KMS-11 (cell line): ENCODE data around the gene TPRG1.

Source experiments
- H2AFZ ChIP-seq: fragments of 200-600 bp; sonication (generic); 2 replicates; pipeline ENCODE4 v1.6.1; 2016; ENCODE audit warnings: antibody characterized with exemption, mixed run types, low read depth
- H3K27ac ChIP-seq: fragments of 200-600 bp; sonication (generic); 2 replicates; pipeline ENCODE4 v1.6.1; 2016; ENCODE audit warnings: mild to moderate bottlenecking, mixed run types
- H3K27me3 ChIP-seq: fragments of 200-600 bp; sonication (generic); 2 replicates; pipeline ENCODE4 v1.6.1; 2017; ENCODE audit warnings: mild to moderate bottlenecking, low read depth, mixed run types, moderate library complexity; ENCODE audit not compliant: insufficient read depth
- H3K36me3 ChIP-seq: fragments of 200-600 bp; sonication (generic); 2 replicates; pipeline ENCODE4 v1.6.1; 2017; ENCODE audit warnings: mild to moderate bottlenecking, mixed run types; ENCODE audit not compliant: insufficient read depth
- H3K4me1 ChIP-seq: fragments of 200-600 bp; sonication (generic); 2 replicates; pipeline ENCODE4 v1.6.1; 2016; ENCODE audit warnings: mild to moderate bottlenecking, low read depth, mixed run types; ENCODE audit not compliant: poor library complexity, severe bottlenecking
- H3K4me2 ChIP-seq: fragments of 200-600 bp; sonication (generic); 2 replicates; pipeline ENCODE4 v1.7.0; 2016; ENCODE audit warnings: mild to moderate bottlenecking, mixed run types
- H3K4me3 ChIP-seq: fragments of 200-600 bp; sonication (generic); IDR thresholded peaks from 2 replicates; pipeline ENCODE4 v1.6.1; 2017; ENCODE audit warnings: low read depth, low read length, mixed read lengths; ENCODE audit not compliant: insufficient read depth
- H3K79me2 ChIP-seq: fragments of 200-600 bp; sonication (generic); 2 replicates; pipeline ENCODE4 v1.6.1; 2016; ENCODE audit warnings: low read depth, mixed run types; ENCODE audit not compliant: insufficient read depth
- H3K9ac ChIP-seq: fragments of 200-600 bp; sonication (generic); 2 replicates; pipeline ENCODE4 v1.6.1; 2016; ENCODE audit warnings: mild to moderate bottlenecking, mixed run types
- H4K20me1 ChIP-seq: fragments of 200-600 bp; sonication (generic); 2 replicates; pipeline ENCODE4 v1.6.1; 2016; ENCODE audit warnings: mild to moderate bottlenecking, mixed run types; ENCODE audit not compliant: insufficient read depth
- TF ChIP-seq, protein P1 (sequence below): fragments of 200-600 bp; sonication (generic); conservative IDR thresholded peaks from 2 replicates; pipeline ENCODE4 v1.6.1; 2017; ENCODE audit warnings: low read depth, mild to moderate bottlenecking, antibody characterized with exemption, low read length, moderate library complexity, mixed read lengths

TPRG1 gene

DNA sequence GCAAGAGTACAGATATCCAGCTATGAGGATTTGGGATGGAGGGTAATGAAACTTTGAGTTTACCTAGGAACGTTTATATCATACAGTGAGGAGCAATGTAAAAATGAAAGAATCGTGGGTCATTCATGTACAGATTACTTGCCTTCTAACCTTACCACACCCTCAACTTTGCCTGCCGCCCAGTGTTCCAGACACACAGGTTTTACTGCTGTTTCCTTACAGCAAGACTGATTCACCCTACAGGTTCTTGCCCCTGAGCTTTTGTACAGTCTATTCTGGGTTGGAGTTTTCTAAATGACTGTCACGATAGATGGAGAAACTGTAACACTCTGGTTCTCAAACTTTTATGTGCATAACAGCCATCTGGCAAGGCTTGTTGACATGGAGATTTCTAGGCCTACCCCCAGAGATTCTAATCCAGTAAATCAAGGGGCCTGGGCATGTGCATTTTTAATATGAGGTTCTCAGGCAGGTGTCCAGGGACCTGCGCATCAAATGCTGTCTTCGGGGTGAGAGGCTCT is 6.6 kb upstream of the TPRG1 start:
- no peak overlapping the region for H3K27ac ChIP-seq
- no peaks in the 10 kb centered on the region for H3K27me3 ChIP-seq
- no peak overlapping the region for H3K4me2 ChIP-seq
- H3K4me3 ChIP-seq, result no peak overlapping the region
- H3K4me1 ChIP-seq, result no peaks in the 10 kb centered on the region
- no peak overlapping the region for H3K9ac ChIP-seq
- TF ChIP-seq, protein P1, sequence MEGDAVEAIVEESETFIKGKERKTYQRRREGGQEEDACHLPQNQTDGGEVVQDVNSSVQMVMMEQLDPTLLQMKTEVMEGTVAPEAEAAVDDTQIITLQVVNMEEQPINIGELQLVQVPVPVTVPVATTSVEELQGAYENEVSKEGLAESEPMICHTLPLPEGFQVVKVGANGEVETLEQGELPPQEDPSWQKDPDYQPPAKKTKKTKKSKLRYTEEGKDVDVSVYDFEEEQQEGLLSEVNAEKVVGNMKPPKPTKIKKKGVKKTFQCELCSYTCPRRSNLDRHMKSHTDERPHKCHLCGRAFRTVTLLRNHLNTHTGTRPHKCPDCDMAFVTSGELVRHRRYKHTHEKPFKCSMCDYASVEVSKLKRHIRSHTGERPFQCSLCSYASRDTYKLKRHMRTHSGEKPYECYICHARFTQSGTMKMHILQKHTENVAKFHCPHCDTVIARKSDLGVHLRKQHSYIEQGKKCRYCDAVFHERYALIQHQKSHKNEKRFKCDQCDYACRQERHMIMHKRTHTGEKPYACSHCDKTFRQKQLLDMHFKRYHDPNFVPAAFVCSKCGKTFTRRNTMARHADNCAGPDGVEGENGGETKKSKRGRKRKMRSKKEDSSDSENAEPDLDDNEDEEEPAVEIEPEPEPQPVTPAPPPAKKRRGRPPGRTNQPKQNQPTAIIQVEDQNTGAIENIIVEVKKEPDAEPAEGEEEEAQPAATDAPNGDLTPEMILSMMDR, result no peak
- no peaks in the 10 kb centered on the region for H4K20me1 ChIP-seq
- H2AFZ ChIP-seq, result no peak overlapping the region
- no peaks in the 10 kb centered on the region for H3K36me3 ChIP-seq
- no peaks in the 10 kb centered on the region for H3K79me2 ChIP-seq

- no peak overlapping the region for H3K4me2 ChIP-seq
- no peak overlapping the region for H3K27ac ChIP-seq
- no peaks in the 10 kb centered on the region for H3K79me2 ChIP-seq
- no peaks in the 10 kb centered on the region for H4K20me1 ChIP-seq
- H3K4me1 ChIP-seq, result no peaks in the 10 kb centered on the region
- H3K9ac ChIP-seq, result no peak overlapping the region
- no peaks in the 10 kb centered on the region for H3K36me3 ChIP-seq
- no peak overlapping the region for H3K4me3 ChIP-seq
- H3K27me3 ChIP-seq, result no peaks in the 10 kb centered on the region
- TF ChIP-seq, protein P1, result no peak
- H2AFZ ChIP-seq, result no peak overlapping the region
Observed at GRCh38 chr3:189166321-189166720, 5.5 kb upstream of the TPRG1 start.

GRCh38 chr3:189167027-189167766 is 4.6 kb upstream of the TPRG1 start:
- H3K4me1 ChIP-seq, result no peaks in the 10 kb centered on the region
- no peak overlapping the region for H3K27ac ChIP-seq
- no peaks in the 10 kb centered on the region for H3K79me2 ChIP-seq
- TF ChIP-seq, protein P1, result no peak
- no peak overlapping the region for H2AFZ ChIP-seq
- H4K20me1 ChIP-seq, result no peaks in the 10 kb centered on the region
- no peak overlapping the region for H3K4me3 ChIP-seq
- H3K27me3 ChIP-seq, result no peaks in the 10 kb centered on the region
- no peak overlapping the region for H3K9ac ChIP-seq
- no peak overlapping the region for H3K4me2 ChIP-seq
- H3K36me3 ChIP-seq, result no peaks in the 10 kb centered on the region

GRCh38 chr3:189168711-189169110 is 3.1 kb upstream of the TPRG1 start:
- Histone ChIP-seq H3K27me3 (no peaks in the 10 kb centered on the region), H4K20me1 (no peaks in the 10 kb centered on the region), H3K4me2 (no peak overlapping the region), H3K27ac (no peak overlapping the region), H3K79me2 (no peaks in the 10 kb centered on the region), H2AFZ (no peak overlapping the region), H3K9ac (no peak overlapping the region), H3K4me1 (no peaks in the 10 kb centered on the region), H3K36me3 (no peaks in the 10 kb centered on the region), H3K4me3 (no peak overlapping the region)
- TF ChIP-seq, protein P1, result no peak
